Astrocyte (in vitro differentiated cells and primary cell): ENCODE measurements around the gene SMIM10. TPM values are rescaled to one million over a fixed set of nuclear protein-coding genes. Genes with fewer than 3 reads are reported as not detected.

Experiments
- DNase-seq: peaks from one replicate; pipeline ENCODE4 v3.0.0-alpha.2; 2010; ENCODE audit warnings: low read depth
- FAIRE-seq: peaks from 2 replicates; lab custom pipeline; 2011; peaks lifted over from hg19 to GRCh38; lab: Jason Lieb, UNC
- H2AFZ ChIP-seq: 2 replicates; pipeline ENCODE4 v1.6.0; 2012; ENCODE audit warnings: low read depth, low read length, inconsistent platforms
- H3K27ac ChIP-seq: 2 replicates; pipeline ENCODE4 v1.5.1; 2011; ENCODE audit warnings: low read depth, low read length, inconsistent platforms
- H3K27me3 ChIP-seq: 2 replicates; pipeline ENCODE4 v1.6.0; 2011; ENCODE audit warnings: low read length, inconsistent platforms; ENCODE audit not compliant: insufficient read depth
- H3K36me3 ChIP-seq: 2 replicates; pipeline ENCODE4 v1.5.1; 2011; ENCODE audit warnings: low read length, inconsistent platforms; ENCODE audit not compliant: insufficient read depth
- H3K4me1 ChIP-seq: 2 replicates; pipeline ENCODE4 v1.5.1; 2011; ENCODE audit warnings: low read length, inconsistent platforms; ENCODE audit not compliant: insufficient read depth
- H3K4me2 ChIP-seq: 2 replicates; pipeline ENCODE4 v1.6.0; 2012; ENCODE audit warnings: low read length, inconsistent platforms
- H3K4me3 ChIP-seq: 2 replicates; pipeline ENCODE4 v1.5.1; 2011; ENCODE audit warnings: low read depth, mild to moderate bottlenecking, low read length, inconsistent platforms; ENCODE audit not compliant: insufficient read depth
- H3K79me2 ChIP-seq: 2 replicates; pipeline ENCODE4 v1.6.0; 2012; ENCODE audit warnings: mild to moderate bottlenecking, low read length, inconsistent platforms; ENCODE audit not compliant: insufficient read depth
- H3K9ac ChIP-seq: 2 replicates; pipeline ENCODE4 v1.6.0; 2012; ENCODE audit warnings: mild to moderate bottlenecking, low read length, inconsistent platforms
- H3K9me3 ChIP-seq: 2 replicates; pipeline ENCODE4 v1.5.1; 2012; ENCODE audit warnings: low read depth, mild to moderate bottlenecking, low read length, inconsistent platforms; ENCODE audit not compliant: insufficient read depth
- H4K20me1 ChIP-seq: 2 replicates; pipeline ENCODE4 v1.6.0; 2012; ENCODE audit warnings: low read length, inconsistent platforms; ENCODE audit not compliant: insufficient read depth
- H3K27ac Mint-ChIP-seq: one replicate; pipeline ENCODE4 v1.8.0; 2021; ENCODE audit warnings: mild to moderate bottlenecking, mixed read lengths; ENCODE audit not compliant: unreplicated experiment
- H3K27me3 Mint-ChIP-seq: one replicate; pipeline ENCODE4 v1.8.0; 2021; ENCODE audit warnings: low read depth, mixed read lengths; ENCODE audit not compliant: unreplicated experiment
- H3K36me3 Mint-ChIP-seq: one replicate; pipeline ENCODE4 v1.8.0; 2021; ENCODE audit warnings: low read depth, mixed read lengths; ENCODE audit not compliant: unreplicated experiment
- H3K4me1 Mint-ChIP-seq: one replicate; pipeline ENCODE4 v1.8.0; 2021; ENCODE audit warnings: low read depth, mixed read lengths; ENCODE audit not compliant: unreplicated experiment
- H3K4me3 Mint-ChIP-seq: one replicate; pipeline ENCODE4 v1.8.0; 2021; ENCODE audit warnings: mild to moderate bottlenecking, moderate library complexity, mixed read lengths; ENCODE audit not compliant: unreplicated experiment
- H3K9me3 Mint-ChIP-seq: one replicate; pipeline ENCODE4 v1.8.0; 2021; ENCODE audit warnings: mild to moderate bottlenecking, mixed read lengths; ENCODE audit not compliant: unreplicated experiment
- CTCF ChIP-seq: IDR thresholded peaks from 2 replicates; pipeline ENCODE4 v1.5.1; 2011; ENCODE audit warnings: low read depth, mild to moderate bottlenecking, inconsistent platforms, low read length, moderate library complexity; ENCODE audit not compliant: insufficient read depth
- EZH2 ChIP-seq: IDR thresholded peaks from 2 replicates; pipeline ENCODE4 v1.6.1; 2012; ENCODE audit warnings: mild to moderate bottlenecking, low read length, inconsistent platforms; ENCODE audit not compliant: insufficient read depth
- total RNA-seq: library from RNA; stranded (reverse); gene quantifications from 2 replicates; pipeline ENCODE4 v1.2.1, GENCODE V29; 2021

SMIM10 gene
- total RNA-seq, 1 donor from 2014 or later, result 1.2 TPM

DNA sequence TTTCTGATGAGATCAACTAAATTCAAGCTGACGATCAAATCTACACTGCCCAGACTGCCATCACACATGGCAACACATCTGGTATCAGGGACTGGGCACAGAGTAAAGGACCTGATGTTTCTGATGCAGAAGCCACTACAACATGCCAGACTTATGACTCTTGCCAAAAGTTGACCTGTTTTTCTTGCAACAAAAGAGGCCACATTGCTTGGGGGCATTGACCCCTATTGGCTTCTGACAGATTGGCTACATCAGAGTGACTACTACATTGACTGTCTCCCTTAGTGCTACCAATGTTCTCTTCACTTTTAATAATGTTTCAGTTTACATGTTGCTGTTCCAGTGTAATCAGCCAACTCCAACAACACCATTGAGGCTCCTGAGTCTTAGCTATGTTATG, 15.3 kb upstream of the SMIM10 start:
- FAIRE-seq (no peak), DNase-seq (no peak)
- H3K27me3 ChIP-seq, result no peaks in the 10 kb centered on the region
- no peak overlapping the region for H3K4me3 ChIP-seq
- H2AFZ ChIP-seq, result no peak overlapping the region
- H3K4me1 Mint-ChIP-seq, result no peaks in the 10 kb centered on the region
- peaks cover 6% of the 10 kb centered on the region for H3K27me3 Mint-ChIP-seq
- H3K4me3 Mint-ChIP-seq, result no peak overlapping the region
- no peaks in the 10 kb centered on the region for H3K36me3 Mint-ChIP-seq
- no peaks in the 10 kb centered on the region for H3K4me1 ChIP-seq
- no peak overlapping the region for H3K27ac ChIP-seq
- no peaks in the 10 kb centered on the region for H3K79me2 ChIP-seq
- H3K9me3 ChIP-seq, result no peaks in the 10 kb centered on the region
- no peaks in the 10 kb centered on the region for H4K20me1 ChIP-seq
- H3K36me3 ChIP-seq, result no peaks in the 10 kb centered on the region
- H3K4me2 ChIP-seq, result no peak overlapping the region
- H3K27ac Mint-ChIP-seq, result no peak overlapping the region
- no peaks in the 10 kb centered on the region for H3K9me3 Mint-ChIP-seq
- TF ChIP-seq CTCF (no peak), EZH2 (no peak)
- no peak overlapping the region for H3K9ac ChIP-seq

- Mint-ChIP-seq H3K9me3 (no peaks in the 10 kb centered on the region), H3K4me1 (no peaks in the 10 kb centered on the region), H3K27me3 (no peaks in the 10 kb centered on the region), H3K36me3 (no peaks in the 10 kb centered on the region), H3K27ac (no peak overlapping the region), H3K4me3 (no peak overlapping the region)
- H3K4me2 ChIP-seq, result no peak overlapping the region
- H2AFZ ChIP-seq, result no peak overlapping the region
- TF ChIP-seq CTCF, result no peak
- TF ChIP-seq EZH2, result no peak
- no peaks in the 10 kb centered on the region for H4K20me1 ChIP-seq
- no peaks in the 10 kb centered on the region for H3K4me1 ChIP-seq
- H3K79me2 ChIP-seq, result no peaks in the 10 kb centered on the region
- no peaks in the 10 kb centered on the region for H3K27me3 ChIP-seq
- FAIRE-seq (peak; percentile 34), DNase-seq (no peak)
- no peak overlapping the region for H3K9ac ChIP-seq
- no peaks in the 10 kb centered on the region for H3K36me3 ChIP-seq
- H3K27ac ChIP-seq, result no peak overlapping the region
- no peak overlapping the region for H3K4me3 ChIP-seq
- H3K9me3 ChIP-seq, result no peaks in the 10 kb centered on the region
These were observed 8.9 kb upstream of the SMIM10 start for GRCh38 chrX:134981910-134982309.

DNA sequence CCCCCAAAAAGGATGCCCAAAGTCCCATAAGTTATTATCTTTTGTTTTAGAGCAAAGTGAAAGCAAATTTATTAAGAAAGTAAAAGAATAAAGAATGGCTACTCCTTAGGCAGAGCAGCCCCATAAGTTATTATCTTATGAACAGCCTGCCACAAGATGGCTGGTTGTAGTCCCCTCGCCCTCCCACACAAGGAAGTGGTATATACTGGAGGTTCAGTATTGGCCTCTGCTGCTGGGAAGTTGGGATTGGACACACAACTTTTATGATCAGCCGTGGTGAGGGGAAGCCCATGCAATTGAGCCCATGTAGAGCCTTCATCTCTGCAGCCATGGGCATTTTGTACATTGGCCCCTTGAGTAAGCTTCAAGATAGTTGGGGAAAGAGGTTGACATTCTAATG, 8.0 kb upstream of the SMIM10 start:
- H3K27ac ChIP-seq, result no peak overlapping the region
- Mint-ChIP-seq H3K4me3 (no peak overlapping the region), H3K9me3 (no peaks in the 10 kb centered on the region), H3K4me1 (no peaks in the 10 kb centered on the region), H3K36me3 (no peaks in the 10 kb centered on the region), H3K27ac (no peak overlapping the region), H3K27me3 (no peaks in the 10 kb centered on the region)
- no peak for DNase-seq
- no peak overlapping the region for H3K4me2 ChIP-seq
- no peak overlapping the region for H3K9ac ChIP-seq
- H4K20me1 ChIP-seq, result no peaks in the 10 kb centered on the region
- no peaks in the 10 kb centered on the region for H3K4me1 ChIP-seq
- H2AFZ ChIP-seq, result no peak overlapping the region
- no peak for FAIRE-seq
- H3K79me2 ChIP-seq, result no peaks in the 10 kb centered on the region
- H3K9me3 ChIP-seq, result no peaks in the 10 kb centered on the region
- TF ChIP-seq EZH2 (no peak), CTCF (no peak)
- no peaks in the 10 kb centered on the region for H3K27me3 ChIP-seq
- H3K4me3 ChIP-seq, result no peak overlapping the region
- H3K36me3 ChIP-seq, result no peaks in the 10 kb centered on the region
